HepG2 (cell line): ENCODE results near the gene SNX3. TPM values are rescaled to one million over a fixed set of nuclear protein-coding genes. Genes with fewer than 3 reads are reported as not detected.

Experiments
- ATAC-seq: fragments of 200-7000 bp; cut with Tn5 transposase; 3 replicates; pipeline ENCODE4 v1.9.1; 2020; ENCODE audit warnings: mild to moderate bottlenecking, moderate library complexity
- BruUV-seq: library from RNA; stranded (reverse); fragments of 400-500 nt; replicated peaks from 2 replicates; lab custom pipeline; 2021; lab: Mats Ljungman, UMichigan
- CTCF ChIA-PET: fragments of 300-600 bp; formaldehyde crosslinking; extraction: SDS; loops from one replicate; lab custom pipeline; 2021; ENCODE audit warnings: low total read pairs, inconsistent platforms, low intra/inter-chr PET ratio; lab: Yijun Ruan, JAX
- POLR2A ChIA-PET: fragments of 350-600 bp; sonication (Branson Sonifier 250); formaldehyde crosslinking; loops from one replicate; lab custom pipeline; 2020; ENCODE audit warnings: antibody characterized with exemption, inconsistent platforms; lab: Yijun Ruan, JAX
- DNase-seq: peaks from one replicate; pipeline ENCODE4 v3.0.0-alpha.2; 2015; ENCODE audit warnings: low spot score
- FAIRE-seq: peaks from 3 replicates; lab custom pipeline; 2011; peaks lifted over from hg19 to GRCh38; lab: Jason Lieb, UNC
- H2AFZ ChIP-seq: one replicate; pipeline ENCODE4 v1.6.1; 2011; ENCODE audit warnings: low read length, inconsistent platforms
- H3K27ac ChIP-seq: fragments of 300-600 bp; 3 replicates; pipeline ENCODE4 v1.8.0; 2011; ENCODE audit warnings: mixed run types, mild to moderate bottlenecking, mixed read lengths, low read length, inconsistent platforms; ENCODE audit not compliant: insufficient read depth; ENCODE audit errors: extremely low read length
- H3K27me3 ChIP-seq, 2 experiments: fragments of 200-600 bp in 1 of 2; 2 replicates in 1 of 2; 3 replicates in 1 of 2; pipeline versions ENCODE4 v1.6.0 to v1.8.0; 2011; ENCODE audit warnings: low read length in 2 of 2, mild to moderate bottlenecking in 2 of 2, moderate library complexity in 2 of 2, inconsistent platforms in 1 of 2; ENCODE audit not compliant: insufficient read depth in 2 of 2, control insufficient read depth in 1 of 2
- H3K36me3 ChIP-seq, 2 experiments: fragments of 200-600 bp in 1 of 2; replicated peaks in 1 of 2; 2 replicates in 1 of 2; 3 replicates in 1 of 2; pipeline versions ENCODE4 v1.5.1 to v1.8.0; 2011; ENCODE audit warnings: low read length in 2 of 2, inconsistent platforms in 1 of 2; ENCODE audit not compliant: insufficient read depth in 2 of 2, control insufficient read depth in 1 of 2
- H3K4me1 ChIP-seq: 2 replicates; pipeline ENCODE4 v1.5.1; 2012; ENCODE audit warnings: low read length, inconsistent platforms; ENCODE audit not compliant: insufficient read depth
- H3K4me2 ChIP-seq: 2 replicates; pipeline ENCODE4 v1.6.0; 2011; ENCODE audit warnings: low read depth, low read length, inconsistent platforms
- H3K4me3 ChIP-seq, 3 experiments: fragments of 200-600 bp in 1 of 3; sonication (generic), shearing (Covaris generic) in 1 of 3; replicated peaks in 1 of 3; 2 replicates each; pipeline ENCODE4 v1.5.1; 2011 to 2016; ENCODE audit warnings: low read length in 3 of 3, inconsistent platforms in 2 of 3, low read depth in 2 of 3, mild to moderate bottlenecking in 2 of 3, control low read depth in 1 of 3, mixed read lengths in 1 of 3; ENCODE audit not compliant: insufficient read depth in 1 of 3
- H3K79me2 ChIP-seq: one replicate; pipeline ENCODE4 v1.6.1; 2011; ENCODE audit warnings: low read length, inconsistent platforms; ENCODE audit not compliant: insufficient read depth
- H3K9ac ChIP-seq: 2 replicates; pipeline ENCODE4 v1.6.0; 2011; ENCODE audit warnings: mild to moderate bottlenecking, low read depth, low read length, inconsistent platforms; ENCODE audit not compliant: insufficient read depth
- H3K9me3 ChIP-seq: 2 replicates; pipeline ENCODE4 v1.5.1; 2012; ENCODE audit warnings: mild to moderate bottlenecking, low read length
- H4K20me1 ChIP-seq: 2 replicates; pipeline ENCODE4 v1.6.0; 2011; ENCODE audit warnings: inconsistent platforms, mild to moderate bottlenecking, low read length, moderate library complexity; ENCODE audit not compliant: insufficient read depth
- ARID4A ChIP-seq: sonication (generic); formaldehyde crosslinking; IDR thresholded peaks from 2 replicates; pipeline ENCODE4 v1.5.0; 2020; ENCODE audit warnings: mild to moderate bottlenecking, missing genetic modification reagents, borderline replicate concordance
- ARID5B ChIP-seq: IDR thresholded peaks from 2 replicates; pipeline ENCODE4 v1.4.0; 2020; ENCODE audit warnings: mild to moderate bottlenecking, missing genetic modification reagents
- CHCHD3 ChIP-seq: sonication (generic); formaldehyde crosslinking; IDR thresholded peaks from 2 replicates; pipeline ENCODE4 v1.8.0; 2022; ENCODE audit warnings: mild to moderate bottlenecking, missing genetic modification reagents, moderate library complexity
- HIVEP1 ChIP-seq: sonication (generic); formaldehyde crosslinking; IDR thresholded peaks from 2 replicates; pipeline ENCODE4 v1.4.0; 2020; ENCODE audit warnings: mild to moderate bottlenecking, missing genetic modification reagents
- HMGXB4 ChIP-seq, 2 experiments: sonication (generic) in 1 of 2; formaldehyde crosslinking in 1 of 2; IDR thresholded peaks; 2 replicates each; pipeline versions ENCODE4 v1.4.0 to v1.6.1; 2018 to 2020; ENCODE audit warnings: missing genetic modification reagents in 2 of 2, borderline replicate concordance in 1 of 2, low read depth in 1 of 2, mild to moderate bottlenecking in 1 of 2, missing biosample characterization in 1 of 2
- HNF1B ChIP-seq: sonication (generic); formaldehyde crosslinking; IDR thresholded peaks from 2 replicates; pipeline ENCODE4 v1.5.1; 2020; ENCODE audit warnings: mild to moderate bottlenecking, moderate library complexity, missing genetic modification reagents
- TP53 ChIP-seq: sonication (generic); formaldehyde crosslinking; conservative IDR thresholded peaks from 2 replicates; pipeline ENCODE4 v1.4.0; 2020; ENCODE audit warnings: missing genetic modification reagents
- ZFP1 ChIP-seq: IDR thresholded peaks from 2 replicates; pipeline ENCODE4 v1.6.1; 2016
- ZFY ChIP-seq: sonication (generic); formaldehyde crosslinking; IDR thresholded peaks from 2 replicates; pipeline ENCODE4 v1.4.0; 2020; ENCODE audit warnings: missing genetic modification reagents
- WGBS: methylation state at CpG from one replicate; pipeline ENCODE4 v1.1.6; 2017; ENCODE audit warnings: low lambda C conversion rate; 5-methylcytosine and 5-hydroxymethylcytosine counted together
- in situ Hi-C: cut with HindIII; loops from 2 replicates; pipeline ENCODE4 v1.10.0; 2017; ENCODE audit warnings: low pct_unique_long_range_greater_than_20kb; ENCODE audit not compliant: extremely low pct_ligation_motif_present
- intact Hi-C: fragments of 100-400 bp; cut with micrococcal nuclease; formaldehyde crosslinking; loops from one replicate; pipeline ENCODE4 v1.10.0; 2022; ENCODE audit not compliant: unreplicated experiment
- polyA plus RNA-seq, 8 experiments: library from polyadenylated mRNA; depleted of rRNA in 3 of 8; stranded (reverse) in 7 of 8; unstranded in 1 of 8; fragments of >200 nt; fragmentation: Illumina TruSeq in 4 of 8; extraction: Trizol in 4 of 8; gene quantifications; 2 replicates each; pipeline versions ENCODE4 v1.2.1 to v1.2.3, GENCODE V29; 2011 to 2016; ENCODE audit warnings: low read depth in 4 of 8, missing spikeins in 1 of 8, mixed read lengths in 1 of 8; ENCODE audit not compliant: insufficient read depth in 1 of 8
- total RNA-seq, 5 experiments: library from RNA; depleted of rRNA; stranded (reverse); fragments of >200 nt; fragmentation: Illumina TruSeq; extraction: Trizol; gene quantifications; 2 replicates each; pipeline ENCODE4 v1.2.3, GENCODE V29; 2016; ENCODE audit warnings: low read depth in 1 of 5

The SNX3 gene
- total and polyA plus RNA-seq, 2 of the 13 experiments (the other 11 are each of a cell fraction or from before 2014, with no cell fraction given) = 84.9 to 226 TPM

- Histone ChIP-seq H3K4me3 (no peak overlapping the region), H3K9me3 (no peaks in the 10 kb centered on the region), H3K9ac (no peak overlapping the region), H3K27ac (no peak overlapping the region), H3K4me1 (no peaks in the 10 kb centered on the region), H3K4me2 (no peak overlapping the region), H3K79me2 (no peaks in the 10 kb centered on the region), H3K36me3 (no peaks in the 10 kb centered on the region), H3K27me3 (peaks cover 0 to 2% of the 10 kb centered on the region in 2 experiments; a peak in 2 of 5 replicates), H2AFZ (no peak overlapping the region), H4K20me1 (no peaks in the 10 kb centered on the region)
- ChIA-PET POLR2A (no interaction called here), CTCF (no interaction called here)
- 48% methylated on average over 9 of the region's 9 CpGs for WGBS
- no peak for ATAC-seq
- intact Hi-C loops = no loop called here
- no TSS peak for BruUV-seq
- in situ Hi-C loops = no loop called here
- DNase-seq = no peak
- FAIRE-seq = no peak
- no peak for TF ChIP-seq ARID4A (CRISPR knock-in tag)
- no peak for TF ChIP-seq CHCHD3 (CRISPR knock-in tag)
- TF ChIP-seq HMGXB4 (CRISPR knock-in tag; IDR thresholded peaks at IDR 0.05; ENCODE audit: borderline replicate concordance in 1 of 2, low read depth in 1 of 2) = no peak
- TF ChIP-seq ZFP1 (CRISPR knock-in tag) = no peak
- no peak for TF ChIP-seq TP53 (CRISPR knock-in tag)
- TF ChIP-seq HNF1B = no peak
- no peak for TF ChIP-seq HIVEP1
- TF ChIP-seq ARID5B = no peak
- no peak for TF ChIP-seq ZFY (CRISPR knock-in tag)
These were observed 73.3 kb downstream of the SNX3 start for GRCh38 chr6:108187519-108187918.
